ENCODE data around the gene SKI.
"Not testable (repeated sequence)": the region's sequence is repeated elsewhere in the genome, so short reads cannot be mapped to it uniquely, and the experiment has no call there.

SKI gene

GRCh38 chr1:2328676-2329455, 100.7 kb downstream of the SKI start:
- no peak for DNase-seq

GRCh38 chr1:2330035-2330434, 101.9 kb downstream of the SKI start:
- DNase-seq = no peak

GRCh38 chr1:2330519-2331199, 102.5 kb downstream of the SKI start:
- DNase-seq = no peak

GRCh38 chr1:2331200-2331544, 103.1 kb downstream of the SKI start:
- DNase-seq = no peak

- not testable (repeated sequence) for DNase-seq
These were observed 103.5 kb downstream of the SKI start for GRCh38 chr1:2331580-2331979.

- DNase-seq = no peak
These were observed 106.2 kb downstream of the SKI start for GRCh38 chr1:2334366-2334765.

GRCh38 chr1:2334883-2335534, 106.9 kb downstream of the SKI start:
- DNase-seq = no peak

- DNase-seq = no peak
These were observed 107.8 kb downstream of the SKI start for GRCh38 chr1:2335721-2336455.

GRCh38 chr1:2336499-2336898, 108.4 kb downstream of the SKI start:
- no peak for DNase-seq

- DNase-seq = no peak
These were observed 109.0 kb downstream of the SKI start for GRCh38 chr1:2337081-2337480.

- no peak for DNase-seq
These were observed 109.4 kb downstream of the SKI start for GRCh38 chr1:2337501-2337900.

GRCh38 chr1:2339206-2340085, 111.3 kb downstream of the SKI start:
- no peak for DNase-seq

- no peak for DNase-seq
These were observed 112.2 kb downstream of the SKI start for GRCh38 chr1:2340086-2340917.

GRCh38 chr1:2340918-2341254, 112.8 kb downstream of the SKI start:
- no peak for DNase-seq

- no peak for DNase-seq
These were observed 113.7 kb downstream of the SKI start for GRCh38 chr1:2341706-2342383.

- DNase-seq = no peak
These were observed 114.4 kb downstream of the SKI start for GRCh38 chr1:2342384-2343022.

- DNase-seq = no peak
These were observed 115.2 kb downstream of the SKI start for GRCh38 chr1:2343023-2343935.

- no peak for DNase-seq
These were observed 116.1 kb downstream of the SKI start for GRCh38 chr1:2344121-2344681.

GRCh38 chr1:2344744-2345296, 116.7 kb downstream of the SKI start:
- no peak for DNase-seq
